Common myeloid progenitor, CD34-positive (primary cell): Measurements from ENCODE around the gene BPTF.
"Not testable (repeated sequence)": the region's sequence is repeated elsewhere in the genome, so short reads cannot be mapped to it uniquely, and the experiment has no call there.

Source experiments
- CTCF ChIA-PET: fragments of 350-600 bp; sonication (Branson Sonifier 250); formaldehyde crosslinking; loops from one replicate; lab custom pipeline; 2021; ENCODE audit warnings: antibody characterized with exemption; lab: Charles Lee
- POLR2A ChIA-PET: fragments of 350-600 bp; sonication (Branson Sonifier 250); formaldehyde crosslinking; loops from one replicate; lab custom pipeline; 2021; ENCODE audit warnings: antibody characterized with exemption; lab: Charles Lee
- DNase-seq, 3 donors: peaks; one replicate each; pipeline versions ENCODE4 v3.0.0 to v3.0.0-alpha.2; 2013
- H3K27ac ChIP-seq, 2 experiments: 1 replicate in 1 of 2; 2 replicates in 1 of 2; pipeline ENCODE4 v1.7.0; 2013; ENCODE audit warnings: inconsistent platforms in 2 of 2, low read length in 2 of 2, mild to moderate bottlenecking in 2 of 2, low read depth in 1 of 2, moderate library complexity in 1 of 2; ENCODE audit not compliant: severe bottlenecking in 2 of 2, insufficient read depth in 1 of 2, poor library complexity in 1 of 2
- H3K27me3 ChIP-seq, 5 experiments: replicated peaks in 2 of 5; 1 replicate in 3 of 5; 2 replicates in 2 of 5; pipeline versions ENCODE4 v1.6.1 to v1.7.0; 2013; ENCODE audit warnings: low read length in 4 of 5, mild to moderate bottlenecking in 2 of 5, moderate library complexity in 2 of 5, inconsistent platforms in 1 of 5; ENCODE audit not compliant: insufficient read depth in 5 of 5, control insufficient read depth in 4 of 5
- H3K36me3 ChIP-seq, 4 experiments: 1 replicate in 2 of 4; 2 replicates in 2 of 4; pipeline versions ENCODE4 v1.6.1 to v1.7.0; 2013; ENCODE audit warnings: low read length in 3 of 4, control low read depth in 1 of 4, mild to moderate bottlenecking in 1 of 4; ENCODE audit not compliant: control insufficient read depth in 4 of 4, insufficient read depth in 4 of 4
- H3K4me1 ChIP-seq, 4 experiments: 1 replicate in 3 of 4; 2 replicates in 1 of 4; pipeline versions ENCODE4 v1.6.1 to v1.7.1; 2013; ENCODE audit warnings: low read length in 3 of 4, mild to moderate bottlenecking in 3 of 4, control low read depth in 1 of 4, inconsistent platforms in 1 of 4, moderate library complexity in 1 of 4; ENCODE audit not compliant: control insufficient read depth in 4 of 4, insufficient read depth in 4 of 4; ENCODE audit errors: control extremely low read depth in 1 of 4
- H3K4me3 ChIP-seq, 7 experiments: 1 replicate in 4 of 7; 2 replicates in 3 of 7; pipeline versions ENCODE4 v1.5.1 to v1.7.0; 2013; ENCODE audit warnings: mild to moderate bottlenecking in 7 of 7, low read length in 6 of 7, moderate library complexity in 6 of 7, inconsistent platforms in 2 of 7, low read depth in 2 of 7, control low read depth in 1 of 7; ENCODE audit not compliant: insufficient read depth in 4 of 7, control insufficient read depth in 1 of 7; ENCODE audit errors: extremely low read depth in 1 of 7
- H3K9me3 ChIP-seq, 5 experiments: 1 replicate in 4 of 5; 2 replicates in 1 of 5; pipeline versions ENCODE4 v1.6.1 to v1.7.1; 2013; ENCODE audit warnings: low read length in 4 of 5, mild to moderate bottlenecking in 2 of 5, inconsistent platforms in 1 of 5, low read depth in 1 of 5, moderate library complexity in 1 of 5; ENCODE audit not compliant: control insufficient read depth in 4 of 5, insufficient read depth in 2 of 5; ENCODE audit errors: control extremely low read depth in 1 of 5
- WGBS: methylation state at CpG from one replicate; pipeline ENCODE4 v1.1.5; 2013; ENCODE audit not compliant: insufficient coverage; 5-methylcytosine and 5-hydroxymethylcytosine counted together

BPTF gene

DNA sequence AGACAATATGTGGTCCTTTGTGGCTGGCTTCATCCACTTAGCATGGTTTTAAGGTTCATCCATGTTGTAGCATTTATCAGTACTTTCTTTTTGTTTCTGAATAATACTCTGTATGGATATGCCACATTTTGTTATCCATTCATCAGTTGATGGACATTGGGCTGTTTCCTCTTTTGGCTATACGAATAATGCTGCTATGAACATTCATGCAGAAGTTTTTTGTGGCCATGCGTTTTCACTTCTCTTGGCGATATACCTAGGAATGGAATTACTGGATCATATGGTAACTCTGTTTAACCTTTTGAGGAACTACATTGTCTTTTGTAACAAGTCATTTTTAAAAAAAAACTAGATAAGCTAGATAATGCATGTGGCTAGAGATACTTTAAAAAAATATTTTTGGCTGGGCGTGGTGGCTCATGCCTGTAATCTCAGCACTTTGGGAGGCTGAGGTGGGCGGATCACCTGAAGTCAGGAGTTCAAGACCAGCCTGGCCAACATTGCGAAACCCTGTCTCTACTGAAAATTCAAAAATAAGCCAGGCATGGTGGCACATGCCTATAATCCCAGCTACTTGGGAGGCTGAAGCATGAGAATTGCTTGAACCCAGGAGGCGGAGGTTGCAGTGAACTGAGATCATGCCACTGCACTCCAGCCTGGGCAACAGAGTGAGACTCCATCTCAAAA lies 85.0 kb downstream of the BPTF start:
- CTCF ChIA-PET = interaction anchor here (0.6 kb wide), 1 partner anchor 653 kb away, joined by 3 read pairs; no protein-coding TSS in a partner anchor
- DNase-seq = peak in 1 of 3 donors; percentile 1
- H3K27ac ChIP-seq, H3K4me3 ChIP-seq, H3K9me3 ChIP-seq, POLR2A ChIA-PET, H3K4me1 ChIP-seq, H3K27me3 ChIP-seq: not testable (repeated sequence)
- peaks cover 26 to 74% (median 39%) of the 10 kb centered on the region in 4 experiments for H3K36me3 ChIP-seq
- WGBS = 95% methylated on average over 3 of the region's 7 CpGs

DNA sequence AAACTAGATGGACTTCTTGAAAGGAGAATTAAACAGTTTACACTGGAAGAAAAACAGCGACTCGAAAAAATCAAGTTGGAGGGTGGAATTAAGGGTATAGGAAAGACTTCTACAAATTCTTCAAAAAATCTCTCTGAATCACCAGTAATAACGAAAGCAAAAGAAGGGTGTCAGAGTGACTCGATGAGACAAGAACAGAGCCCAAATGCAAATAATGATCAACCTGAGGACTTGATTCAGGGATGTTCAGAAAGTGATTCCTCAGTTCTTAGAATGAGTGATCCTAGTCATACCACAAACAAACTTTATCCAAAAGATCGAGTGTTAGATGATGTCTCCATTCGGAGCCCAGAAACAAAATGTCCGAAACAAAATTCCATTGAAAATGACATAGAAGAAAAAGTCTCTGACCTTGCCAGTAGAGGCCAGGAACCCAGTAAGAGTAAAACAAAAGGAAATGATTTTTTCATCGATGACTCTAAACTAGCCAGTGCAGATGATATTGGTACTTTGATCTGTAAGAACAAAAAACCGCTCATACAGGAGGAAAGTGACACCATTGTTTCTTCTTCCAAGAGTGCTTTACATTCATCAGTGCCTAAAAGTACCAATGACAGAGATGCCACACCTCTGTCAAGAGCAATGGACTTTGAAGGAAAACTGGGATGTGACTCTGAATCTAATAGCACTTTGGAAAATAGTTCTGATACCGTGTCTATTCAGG lies 85.9 kb downstream of the BPTF start:
- Histone ChIP-seq H3K4me1 (no peaks in the 10 kb centered on the region), H3K9me3 (no peaks in the 10 kb centered on the region), H3K36me3 (peaks cover 29 to 76% (median 43%) of the 10 kb centered on the region in 4 experiments), H3K27me3 (no peaks in the 10 kb centered on the region), H3K27ac (no peak overlapping the region), H3K4me3 (no peak overlapping the region)
- WGBS = 93% methylated on average over 3 of the region's 10 CpGs
- no peak for DNase-seq
- ChIA-PET CTCF (interaction anchor here (0.6 kb wide), 1 partner anchor 654 kb away, joined by 3 read pairs; no protein-coding TSS in a partner anchor), POLR2A (no interaction called here)

DNA sequence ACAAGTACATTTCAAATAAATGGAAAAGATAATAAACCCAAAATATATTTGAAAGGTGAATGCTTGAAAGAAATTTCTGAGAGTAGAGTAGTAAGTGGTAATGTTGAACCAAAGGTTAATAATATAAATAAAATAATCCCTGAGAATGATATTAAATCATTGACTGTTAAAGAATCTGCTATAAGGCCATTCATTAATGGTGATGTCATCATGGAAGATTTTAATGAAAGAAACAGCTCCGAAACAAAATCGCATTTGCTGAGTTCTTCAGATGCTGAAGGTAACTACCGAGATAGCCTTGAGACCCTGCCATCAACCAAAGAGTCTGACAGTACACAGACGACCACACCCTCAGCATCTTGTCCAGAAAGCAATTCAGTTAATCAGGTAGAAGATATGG lies 86.8 kb downstream of the BPTF start:
- 100% methylated on average over 1 of the region's 4 CpGs for WGBS
- H3K4me1 ChIP-seq = no peaks in the 10 kb centered on the region
- no peak overlapping the region for H3K27ac ChIP-seq
- H3K4me3 ChIP-seq = no peak overlapping the region
- no peak for DNase-seq
- CTCF ChIA-PET = no interaction called here
- POLR2A ChIA-PET = no interaction called here
- H3K36me3 ChIP-seq = peaks cover 26 to 69% (median 43%) of the 10 kb centered on the region in 4 experiments
- H3K27me3 ChIP-seq = no peaks in the 10 kb centered on the region
- no peaks in the 10 kb centered on the region for H3K9me3 ChIP-seq

DNA sequence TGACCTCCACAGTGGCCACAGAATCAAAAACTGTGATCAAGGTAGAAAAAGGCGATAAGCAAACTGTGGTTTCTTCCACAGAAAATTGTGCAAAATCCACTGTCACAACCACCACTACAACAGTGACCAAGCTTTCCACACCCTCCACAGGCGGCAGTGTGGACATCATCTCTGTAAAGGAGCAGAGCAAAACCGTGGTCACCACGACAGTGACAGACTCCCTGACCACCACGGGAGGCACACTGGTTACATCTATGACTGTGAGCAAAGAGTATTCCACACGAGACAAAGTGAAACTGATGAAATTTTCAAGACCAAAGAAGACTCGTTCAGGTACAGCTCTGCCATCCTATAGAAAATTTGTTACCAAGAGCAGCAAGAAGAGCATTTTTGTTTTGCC lies 87.4 kb downstream of the BPTF start:
- Histone ChIP-seq H3K4me3 (no peak overlapping the region), H3K4me1 (no peaks in the 10 kb centered on the region), H3K27ac (peak overlapping the region in 1 of 2 experiments; percentile 11), H3K36me3 (peaks cover 26 to 69% (median 43%) of the 10 kb centered on the region in 4 experiments), H3K9me3 (no peaks in the 10 kb centered on the region), H3K27me3 (no peaks in the 10 kb centered on the region)
- no peak for DNase-seq
- POLR2A ChIA-PET = no interaction called here
- WGBS = 96% methylated on average over 7 of the region's 7 CpGs
- CTCF ChIA-PET = no interaction called here

- POLR2A ChIA-PET = no interaction called here
- H3K9me3 ChIP-seq = no peaks in the 10 kb centered on the region
- CTCF ChIA-PET = interaction anchor here (1.7 kb wide), 1 partner anchor 23 kb away, joined by 4 read pairs; no protein-coding TSS in a partner anchor
- H3K4me1 ChIP-seq = no peaks in the 10 kb centered on the region
- H3K4me3 ChIP-seq = no peak overlapping the region
- H3K27me3 ChIP-seq = no peaks in the 10 kb centered on the region
- H3K27ac ChIP-seq = no peak overlapping the region
- 100% methylated on average over 3 of the region's 4 CpGs for WGBS
- DNase-seq = no peak
- H3K36me3 ChIP-seq = peaks cover 16 to 73% (median 45%) of the 10 kb centered on the region in 4 experiments
These were observed 94.9 kb downstream of the BPTF start for GRCh38 chr17:67920212-67920611.

- ChIA-PET POLR2A (no interaction called here), CTCF (no interaction called here)
- Histone ChIP-seq H3K36me3 (peaks cover 12 to 79% (median 50%) of the 10 kb centered on the region in 4 experiments), H3K27me3 (no peaks in the 10 kb centered on the region), H3K4me1 (no peaks in the 10 kb centered on the region), H3K9me3 (no peaks in the 10 kb centered on the region), H3K27ac (no peak overlapping the region), H3K4me3 (no peak overlapping the region)
- 100% methylated on average over 4 of the region's 5 CpGs for WGBS
- DNase-seq = no peak
These were observed 97.2 kb downstream of the BPTF start for GRCh38 chr17:67922503-67922902.

GRCh38 chr17:67928842-67929241 lies 103.5 kb downstream of the BPTF start:
- Histone ChIP-seq H3K4me3 (peak overlapping the region in 2 of 7 experiments; percentile 3 to 28), H3K4me1 (peaks cover 0 to 16% (median 2%) of the 10 kb centered on the region in 4 experiments), H3K36me3 (peaks cover 20 to 78% (median 48%) of the 10 kb centered on the region in 4 experiments)
- POLR2A ChIA-PET, CTCF ChIA-PET, H3K27me3 ChIP-seq, H3K27ac ChIP-seq, H3K9me3 ChIP-seq: not testable (repeated sequence)
- peak in 2 of 3 donors; percentile 30 to 45 for DNase-seq
- 0% methylated on average over 1 of the region's 4 CpGs for WGBS
